ENCODE results near the gene SYCP1. TPM values are rescaled to one million over a fixed set of nuclear protein-coding genes. Genes with fewer than 3 reads are reported as not detected.

The SYCP1 gene
- total and polyA plus RNA-seq, 2 of the 8 experiments (the other 6 are each of a cell fraction or from before 2014, with no cell fraction given): 0.11 to 0.26 TPM

- ChIA-PET CTCF (ENCODE audit: partially characterized antibody) (interaction anchor here (0.6 to 0.9 kb wide), 2 partner anchors 47 to 128 kb away, joined by 3 to 4 read pairs; no protein-coding TSS in a partner anchor), POLR2A (ENCODE audit: partially characterized antibody) (no interaction called here)
- H2BK5ac ChIP-seq (ENCODE audit: low read depth, low read length): no peak overlapping the region
- FAIRE-seq (no peak), DNase-seq (ENCODE audit: low read depth in 1 of 2, low spot score in 2 of 2) (no peak)
- H3K18ac ChIP-seq (ENCODE audit: extremely low read depth, low read length): no peak overlapping the region
- H3K9ac ChIP-seq (replicated peaks in 1 of 4; ENCODE audit: extremely low read depth in 1 of 4, low read depth in 3 of 4, low read length in 3 of 4): no peak overlapping the region
- WGBS, 2 experiments (ENCODE audit: extremely low coverage in 1 of 2, insufficient coverage in 1 of 2, insufficient read length in 1 of 2, insufficient replicate concordance in 2 of 2, low coverage in 1 of 2, low lambda C conversion rate in 2 of 2, missing lambda C conversion rate in 1 of 2): 91% methylated on average over 5 of the region's 5 CpGs; no CpG with 5 or more reads in 1 of the 2 experiments
- no peaks in the 10 kb centered on the region for H3K79me2 ChIP-seq (ENCODE audit: control insufficient read depth in 1 of 2, insufficient read depth in 2 of 2, low read length in 2 of 2)
- no peak overlapping the region for H3K4ac ChIP-seq (replicated peaks; ENCODE audit: insufficient read length, low read depth, low read length)
- no peak overlapping the region for H3K23ac ChIP-seq (ENCODE audit: insufficient read length)
- peaks cover 0 to 13% of the 10 kb centered on the region in 2 experiments; a peak in 2 of 4 replicates for H3K9me3 ChIP-seq (ENCODE audit: insufficient read depth in 2 of 2, low read depth in 1 of 2, low read length in 1 of 2)
- no peak overlapping the region for H2BK12ac ChIP-seq (ENCODE audit: low read depth, low read length)
- no peak overlapping the region for H3K27ac ChIP-seq (ENCODE audit: low read depth, low read length)
- H4K91ac ChIP-seq (replicated peaks; ENCODE audit: insufficient read length, low read length): no peak overlapping the region
- H4K5ac ChIP-seq (ENCODE audit: insufficient read length, low read depth, low read length): no peak overlapping the region
- peaks cover 0 to 2% (median 0%) of the 10 kb centered on the region in 4 experiments; a peak in 1 of 7 replicates for H3K4me1 ChIP-seq (replicated peaks in 1 of 4; ENCODE audit: control insufficient read depth in 3 of 4, insufficient read depth in 4 of 4, low read length in 3 of 4)
- no peaks in the 10 kb centered on the region for H3K27me3 ChIP-seq (replicated peaks in 1 of 4; ENCODE audit: control insufficient read depth in 3 of 4, extremely low read depth in 1 of 4, insufficient read depth in 3 of 4, low read length in 3 of 4)
- no peak overlapping the region for H3K4me3 ChIP-seq (ENCODE audit: extremely low read depth in 1 of 4, insufficient read depth in 2 of 4, low read depth in 3 of 4, low read length in 4 of 4)
- no peak overlapping the region for H2BK20ac ChIP-seq (ENCODE audit: low read length)
- H2BK15ac ChIP-seq (ENCODE audit: low read length): no peak overlapping the region
- H4K20me1 ChIP-seq (replicated peaks in 1 of 2; ENCODE audit: control insufficient read depth in 1 of 2, insufficient read depth in 2 of 2, low read length in 2 of 2): no peaks in the 10 kb centered on the region
- no peak overlapping the region for H3K56ac ChIP-seq (replicated peaks; ENCODE audit: insufficient read length, low read depth, low read length)
- no peak overlapping the region for H3K4me2 ChIP-seq (ENCODE audit: insufficient read depth in 1 of 2, low read depth in 2 of 2, low read length in 2 of 2)
- no peak overlapping the region for H3K14ac ChIP-seq (ENCODE audit: insufficient read length)
- no peak overlapping the region for H2AFZ ChIP-seq (ENCODE audit: low read length)
- H4K8ac ChIP-seq (ENCODE audit: extremely low read depth, insufficient read depth, low read length): no peak overlapping the region
- no peaks in the 10 kb centered on the region for H3K23me2 ChIP-seq (ENCODE audit: low read depth, low read length)
- no peaks in the 10 kb centered on the region for H3K79me1 ChIP-seq (ENCODE audit: low read depth, low read length)
- TF ChIP-seq RBBP5 (IDR thresholded peaks at IDR 0.05; ENCODE audit: borderline replicate concordance, low read depth, low read length) (no peak), CBX5 (IDR thresholded peaks at IDR 0.05; ENCODE audit: low read depth, low read length) (no peak), RAD21 (IDR thresholded peaks at IDR 0.05 in 1 of 2, conservative IDR thresholded peaks at IDR 0.05 in 1 of 2; ENCODE audit: low read depth in 2 of 2, low read length in 2 of 2) (no peak), POU5F1 (IDR thresholded peaks at IDR 0.05; ENCODE audit: low read depth, low read length) (no peak), CHD1 (IDR thresholded peaks at IDR 0.05; ENCODE audit: low read depth, low read length) (no peak)
- no peaks in the 10 kb centered on the region for H3K36me3 ChIP-seq (ENCODE audit: control insufficient read depth in 2 of 4, insufficient read depth in 4 of 4, low read length in 3 of 4)
- H2AK5ac ChIP-seq (ENCODE audit: low read depth, low read length): no peak overlapping the region
- H2BK120ac ChIP-seq (replicated peaks; ENCODE audit: low read depth, low read length): no peak overlapping the region
These were observed 26.4 kb upstream of the SYCP1 start for GRCh38 chr1:114828251-114828650.
